ENCODE results near the gene POU6F1. TPM values are rescaled to one million over a fixed set of nuclear protein-coding genes. Genes with fewer than 3 reads are reported as not detected.

Gene POU6F1
- total RNA-seq, 1 experiment from 2014 or later, result 5.3 TPM

GRCh38 chr12:51200806-51201205, 17.1 kb downstream of the POU6F1 start:
- Mint-ChIP-seq H3K4me1 (ENCODE audit: low read depth, unreplicated experiment) (peaks cover 21% of the 10 kb centered on the region), H3K4me3 (ENCODE audit: unreplicated experiment) (no peak overlapping the region)
- intact Hi-C loops (cut with micrococcal nuclease; ENCODE audit: unreplicated experiment), result no loop called here

DNA sequence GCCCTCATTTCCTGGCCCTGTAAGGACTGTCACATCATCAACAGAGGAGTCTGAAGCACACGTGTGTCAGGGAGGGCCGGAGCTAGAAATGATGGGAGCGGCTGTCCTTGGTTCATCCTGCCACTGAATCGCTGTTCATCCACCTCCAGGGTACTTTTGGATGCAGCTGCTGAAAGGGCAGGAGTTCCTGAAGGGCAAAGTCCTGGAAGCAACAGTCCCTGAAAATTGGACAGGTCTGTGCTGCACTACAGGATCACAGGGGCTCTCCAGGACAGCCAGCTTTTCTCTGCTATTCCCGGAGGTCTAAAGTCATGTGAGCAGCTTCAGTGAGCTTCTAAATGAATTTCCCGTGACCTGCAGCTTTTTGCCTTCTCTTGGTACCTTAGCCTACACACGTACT, 17.7 kb downstream of the POU6F1 start:
- TF ChIP-seq, protein P1, sequence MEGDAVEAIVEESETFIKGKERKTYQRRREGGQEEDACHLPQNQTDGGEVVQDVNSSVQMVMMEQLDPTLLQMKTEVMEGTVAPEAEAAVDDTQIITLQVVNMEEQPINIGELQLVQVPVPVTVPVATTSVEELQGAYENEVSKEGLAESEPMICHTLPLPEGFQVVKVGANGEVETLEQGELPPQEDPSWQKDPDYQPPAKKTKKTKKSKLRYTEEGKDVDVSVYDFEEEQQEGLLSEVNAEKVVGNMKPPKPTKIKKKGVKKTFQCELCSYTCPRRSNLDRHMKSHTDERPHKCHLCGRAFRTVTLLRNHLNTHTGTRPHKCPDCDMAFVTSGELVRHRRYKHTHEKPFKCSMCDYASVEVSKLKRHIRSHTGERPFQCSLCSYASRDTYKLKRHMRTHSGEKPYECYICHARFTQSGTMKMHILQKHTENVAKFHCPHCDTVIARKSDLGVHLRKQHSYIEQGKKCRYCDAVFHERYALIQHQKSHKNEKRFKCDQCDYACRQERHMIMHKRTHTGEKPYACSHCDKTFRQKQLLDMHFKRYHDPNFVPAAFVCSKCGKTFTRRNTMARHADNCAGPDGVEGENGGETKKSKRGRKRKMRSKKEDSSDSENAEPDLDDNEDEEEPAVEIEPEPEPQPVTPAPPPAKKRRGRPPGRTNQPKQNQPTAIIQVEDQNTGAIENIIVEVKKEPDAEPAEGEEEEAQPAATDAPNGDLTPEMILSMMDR (IDR thresholded peaks at IDR 0.05; ENCODE audit: insufficient read depth in 1 of 2, low read depth in 1 of 2, low read length in 1 of 2, severe bottlenecking in 1 of 2, unreplicated experiment in 1 of 2), result no peak
- ChIA-PET POLR2A (interaction anchor here (0.8 kb wide), 1 partner anchor 19 kb away, joined by 6 read pairs; no protein-coding TSS in a partner anchor), CTCF (no interaction called here)
- Histone ChIP-seq H3K9me3 (no peaks in the 10 kb centered on the region), H3K36me3 (ENCODE audit: control insufficient read depth, insufficient read depth, low read length) (no peaks in the 10 kb centered on the region), H3K27me3 (replicated peaks; ENCODE audit: control insufficient read depth, insufficient read depth, low read length) (no peaks in the 10 kb centered on the region), H3K4me1 (peaks cover 11% of the 10 kb centered on the region; the same call in 1 of the 2 replicates), H3K4me3 (ENCODE audit: low read depth, low read length) (no peak overlapping the region)
- H3K27ac Mint-ChIP-seq (ENCODE audit: unreplicated experiment), result no peak overlapping the region
- BruUV-seq (replicated peaks), result no TSS peak
- H3K4me1 Mint-ChIP-seq (ENCODE audit: low read depth, unreplicated experiment), result peaks cover 21% of the 10 kb centered on the region
- H3K27me3 Mint-ChIP-seq (ENCODE audit: insufficient read depth, unreplicated experiment), result no peaks in the 10 kb centered on the region
- H3K4me3 Mint-ChIP-seq (ENCODE audit: unreplicated experiment), result no peak overlapping the region
- no peaks in the 10 kb centered on the region for H3K36me3 Mint-ChIP-seq (ENCODE audit: insufficient read depth, unreplicated experiment)
- DNase-seq, result no peak
- H3K9me3 Mint-ChIP-seq (ENCODE audit: unreplicated experiment), result no peaks in the 10 kb centered on the region
- intact Hi-C loops (cut with micrococcal nuclease; ENCODE audit: unreplicated experiment), result no loop called here

More at GRCh38 chr12:51200806-51201205, 17.1 kb downstream of the POU6F1 start:
- H3K9me3 ChIP-seq, result no peaks in the 10 kb centered on the region
- H3K27me3 ChIP-seq (replicated peaks; ENCODE audit: control insufficient read depth, insufficient read depth, low read length), result no peaks in the 10 kb centered on the region
- no peaks in the 10 kb centered on the region for H3K9me3 Mint-ChIP-seq (ENCODE audit: unreplicated experiment)
- BruUV-seq (replicated peaks), result no TSS peak
- peaks cover 11% of the 10 kb centered on the region; the same call in 1 of the 2 replicates for H3K4me1 ChIP-seq
- no peak overlapping the region for H3K4me3 ChIP-seq (ENCODE audit: low read depth, low read length)
- no peak for DNase-seq
- POLR2A ChIA-PET, result no interaction called here
- TF ChIP-seq, protein P1 (IDR thresholded peaks at IDR 0.05; ENCODE audit: insufficient read depth in 1 of 2, low read depth in 1 of 2, low read length in 1 of 2, severe bottlenecking in 1 of 2, unreplicated experiment in 1 of 2), result no peak
- no peaks in the 10 kb centered on the region for H3K27me3 Mint-ChIP-seq (ENCODE audit: insufficient read depth, unreplicated experiment)
- H3K27ac Mint-ChIP-seq (ENCODE audit: unreplicated experiment), result no peak overlapping the region
- H3K36me3 Mint-ChIP-seq (ENCODE audit: insufficient read depth, unreplicated experiment), result no peaks in the 10 kb centered on the region
- CTCF ChIA-PET, result no interaction called here
- no peaks in the 10 kb centered on the region for H3K36me3 ChIP-seq (ENCODE audit: control insufficient read depth, insufficient read depth, low read length)

DNA sequence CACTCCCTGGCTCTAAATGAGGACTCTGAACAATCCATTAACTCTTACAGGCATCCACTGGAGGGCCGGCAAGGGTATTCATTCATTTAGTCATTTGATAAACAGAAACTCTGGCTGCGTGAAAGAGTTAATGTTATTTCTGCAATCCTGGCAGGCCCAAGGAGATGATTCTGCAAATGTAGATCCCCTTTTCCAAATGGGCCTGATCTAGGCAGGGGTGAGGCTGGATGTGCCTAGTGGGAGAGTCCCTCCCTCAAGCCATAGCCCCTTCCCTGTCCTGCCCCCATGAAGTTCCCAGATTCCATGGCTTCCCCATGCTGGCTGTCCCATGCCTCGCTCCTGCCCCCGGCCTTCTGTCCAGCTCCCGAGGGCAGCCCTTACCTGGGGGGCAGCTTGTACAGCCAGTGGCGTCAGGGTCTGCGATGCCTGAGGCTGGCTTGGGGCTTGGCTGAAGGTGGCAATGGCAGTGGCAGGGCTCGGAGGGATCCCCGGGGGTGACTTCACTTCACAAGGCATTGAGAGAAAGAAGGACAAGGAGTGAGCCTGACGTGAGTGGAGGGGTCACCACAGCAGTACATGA, 18.4 kb downstream of the POU6F1 start:
- TF ChIP-seq, protein P1 (IDR thresholded peaks at IDR 0.05; ENCODE audit: insufficient read depth in 1 of 2, low read depth in 1 of 2, low read length in 1 of 2, severe bottlenecking in 1 of 2, unreplicated experiment in 1 of 2), result no peak
- intact Hi-C loops (cut with micrococcal nuclease; ENCODE audit: unreplicated experiment), result loop anchor here (2.0 kb wide), 1 partner anchor 19 kb away; the partner anchor contains the start of gene POU6F1
- CTCF ChIA-PET, result interaction anchor here (0.6 kb wide), 1 partner anchor 688 kb away, joined by 8 read pairs; no protein-coding TSS in a partner anchor
- no peaks in the 10 kb centered on the region for H3K9me3 ChIP-seq
- POLR2A ChIA-PET, result interaction anchor here (0.7 to 0.8 kb wide), 2 partner anchors 19 kb away, joined by 3 to 6 read pairs; no protein-coding TSS in a partner anchor
- Mint-ChIP-seq H3K36me3 (ENCODE audit: insufficient read depth, unreplicated experiment) (no peaks in the 10 kb centered on the region), H3K27me3 (ENCODE audit: insufficient read depth, unreplicated experiment) (no peaks in the 10 kb centered on the region), H3K4me3 (ENCODE audit: unreplicated experiment) (no peak overlapping the region), H3K9me3 (ENCODE audit: unreplicated experiment) (no peaks in the 10 kb centered on the region), H3K4me1 (ENCODE audit: low read depth, unreplicated experiment) (peaks cover 21% of the 10 kb centered on the region), H3K27ac (ENCODE audit: unreplicated experiment) (no peak overlapping the region)
- BruUV-seq (replicated peaks), result no TSS peak
- H3K27me3 ChIP-seq (replicated peaks; ENCODE audit: control insufficient read depth, insufficient read depth, low read length), result no peaks in the 10 kb centered on the region
- no peak overlapping the region for H3K4me3 ChIP-seq (ENCODE audit: low read depth, low read length)
- peaks cover 11% of the 10 kb centered on the region; the same call in 1 of the 2 replicates for H3K4me1 ChIP-seq
- DNase-seq, result no peak
- no peaks in the 10 kb centered on the region for H3K36me3 ChIP-seq (ENCODE audit: control insufficient read depth, insufficient read depth, low read length)

All from Caco-2 (cell line).